IPS-18c (cell line): ENCODE measurements around the gene VEGFA.

Experiments
- H3K4me3 ChIP-seq: 2 replicates; pipeline ENCODE4 v1.7.0; 2013; ENCODE audit warnings: low read depth, mild to moderate bottlenecking, low read length, moderate library complexity; ENCODE audit not compliant: insufficient read depth
- H3K9me3 ChIP-seq: one replicate; pipeline ENCODE4 v1.6.1; 2013; ENCODE audit warnings: mild to moderate bottlenecking, low read length, moderate library complexity; ENCODE audit not compliant: control insufficient read depth, insufficient read depth

VEGFA gene

DNA sequence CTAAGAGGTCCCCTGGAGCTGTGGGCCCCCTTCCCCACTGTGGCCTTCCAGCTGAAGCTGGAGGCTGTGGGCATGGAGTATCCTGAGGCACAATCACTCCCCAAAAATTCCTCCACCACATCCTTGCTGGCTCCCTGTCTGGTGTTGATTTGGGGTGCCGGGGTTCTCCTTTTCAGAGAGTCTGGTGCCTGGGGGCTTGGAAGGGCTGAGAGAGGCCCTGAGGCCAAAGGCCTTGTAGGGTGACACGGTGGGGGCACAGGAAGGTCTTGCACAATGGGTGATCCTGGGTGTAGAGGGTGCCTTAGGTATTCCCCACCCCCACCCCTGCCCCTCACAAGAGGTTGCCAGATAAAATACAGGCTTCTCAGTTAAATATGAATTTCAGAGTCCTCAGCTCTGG is 33.2 kb upstream of the VEGFA start:
- H3K9me3 ChIP-seq = peaks cover 2% of the 10 kb centered on the region
- H3K4me3 ChIP-seq = no peak overlapping the region

DNA sequence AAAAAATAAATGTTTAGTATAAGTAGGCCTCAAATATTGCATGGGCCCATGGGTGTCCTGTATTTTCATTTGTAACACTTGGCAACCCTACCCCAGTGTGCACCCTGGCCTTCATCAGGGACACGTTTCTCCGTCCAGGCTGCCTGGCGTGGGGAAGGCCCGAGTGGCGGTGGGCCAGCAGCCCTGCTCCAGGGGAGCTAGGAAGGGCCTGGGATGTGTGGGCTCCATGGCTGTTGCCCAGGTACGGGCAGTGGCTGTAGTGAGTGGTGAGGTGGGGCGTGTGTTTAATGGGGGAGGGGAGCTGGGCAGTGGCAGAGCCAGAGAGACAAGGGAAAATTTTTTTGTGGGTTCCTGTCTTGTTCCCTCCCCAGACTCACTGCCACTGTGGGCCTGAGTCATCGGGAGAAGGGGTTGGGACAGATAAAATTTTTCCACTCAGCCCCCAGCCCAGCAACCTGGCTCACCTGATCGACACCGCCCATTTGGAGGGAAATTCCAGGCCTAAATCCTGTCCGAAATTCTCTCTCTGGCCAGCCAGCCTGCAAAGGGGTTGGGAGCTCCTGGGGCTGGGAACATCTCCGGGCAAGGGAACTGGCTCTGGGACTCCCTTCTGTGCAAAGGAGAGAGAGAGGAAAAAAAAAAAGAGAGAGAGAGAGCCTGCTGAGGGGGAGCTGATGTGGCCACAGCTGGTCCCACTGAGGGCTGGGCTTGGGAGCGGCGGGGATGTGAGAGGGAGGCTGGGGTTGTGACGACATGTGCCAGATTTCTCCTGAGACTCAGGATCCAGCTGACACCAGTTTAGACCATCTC is 32.5 kb upstream of the VEGFA start:
- Histone ChIP-seq H3K9me3 (peaks cover 2% of the 10 kb centered on the region), H3K4me3 (no peak overlapping the region)

- Histone ChIP-seq H3K4me3 (no peak overlapping the region), H3K9me3 (peaks cover under 1% of the 10 kb centered on the region)
Measured at GRCh38 chr6:43738267-43738676, 31.7 kb upstream of the VEGFA start.

DNA sequence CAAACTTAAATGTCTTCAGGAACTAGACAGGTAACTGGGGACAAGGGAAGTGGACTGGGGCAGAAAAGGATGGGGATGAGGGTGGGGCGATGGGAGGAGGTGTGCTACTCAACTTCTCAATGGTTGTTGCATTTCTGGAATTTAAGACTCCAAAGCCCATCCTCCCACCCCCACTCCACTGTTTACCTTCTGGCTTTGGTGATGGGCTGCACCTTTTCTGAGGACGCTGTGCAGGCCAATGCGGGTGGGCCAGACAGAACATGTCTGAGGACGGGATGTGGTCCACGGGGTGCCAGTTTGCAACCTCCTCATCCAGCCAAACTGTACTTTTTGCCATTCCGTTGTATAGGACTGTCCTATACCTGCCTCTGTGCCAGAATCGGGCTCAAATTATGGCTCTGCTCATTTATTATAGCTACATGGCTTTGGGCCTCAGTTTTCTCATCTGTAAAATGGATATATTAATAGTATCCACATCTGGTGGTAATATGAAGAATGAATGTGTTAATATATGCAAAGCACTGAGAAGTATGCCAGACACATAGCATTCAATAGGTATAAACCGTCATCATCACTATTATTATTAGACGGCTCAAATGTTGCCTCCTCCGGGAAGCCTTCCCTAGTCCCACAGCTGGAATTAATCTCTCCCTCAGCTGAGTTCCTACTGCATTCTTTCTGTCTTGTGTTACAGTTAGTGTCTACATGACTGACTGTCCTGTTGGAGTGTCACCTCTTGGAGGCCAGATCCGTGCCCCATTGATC is 31.0 kb upstream of the VEGFA start:
- no peaks in the 10 kb centered on the region for H3K9me3 ChIP-seq

DNA sequence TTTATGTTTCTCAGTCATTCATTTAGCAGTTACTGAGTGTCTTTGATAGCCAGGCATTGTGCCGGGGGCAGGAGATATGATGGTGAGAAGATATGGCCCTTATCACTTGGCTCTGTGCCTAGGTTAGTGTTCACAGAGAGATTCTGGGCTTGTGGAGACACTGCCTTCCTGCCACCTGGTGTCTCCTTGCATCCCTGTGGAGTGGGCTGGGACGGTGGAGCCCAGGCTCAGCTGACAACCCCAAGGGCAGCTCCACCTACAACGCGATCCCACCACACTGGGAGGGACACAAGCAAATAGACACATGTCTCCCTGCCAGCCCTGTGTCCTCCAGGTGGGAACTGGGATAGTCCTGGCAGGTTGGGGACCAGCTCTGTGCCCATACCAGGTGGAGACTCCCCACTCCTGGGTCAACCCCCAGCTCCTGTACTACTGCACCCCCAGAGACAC is 30.3 kb upstream of the VEGFA start:
- H3K9me3 ChIP-seq = no peaks in the 10 kb centered on the region

More for the DNA sequence above, 31.0 kb upstream of the VEGFA start:
- no peak overlapping the region for H3K4me3 ChIP-seq

DNA sequence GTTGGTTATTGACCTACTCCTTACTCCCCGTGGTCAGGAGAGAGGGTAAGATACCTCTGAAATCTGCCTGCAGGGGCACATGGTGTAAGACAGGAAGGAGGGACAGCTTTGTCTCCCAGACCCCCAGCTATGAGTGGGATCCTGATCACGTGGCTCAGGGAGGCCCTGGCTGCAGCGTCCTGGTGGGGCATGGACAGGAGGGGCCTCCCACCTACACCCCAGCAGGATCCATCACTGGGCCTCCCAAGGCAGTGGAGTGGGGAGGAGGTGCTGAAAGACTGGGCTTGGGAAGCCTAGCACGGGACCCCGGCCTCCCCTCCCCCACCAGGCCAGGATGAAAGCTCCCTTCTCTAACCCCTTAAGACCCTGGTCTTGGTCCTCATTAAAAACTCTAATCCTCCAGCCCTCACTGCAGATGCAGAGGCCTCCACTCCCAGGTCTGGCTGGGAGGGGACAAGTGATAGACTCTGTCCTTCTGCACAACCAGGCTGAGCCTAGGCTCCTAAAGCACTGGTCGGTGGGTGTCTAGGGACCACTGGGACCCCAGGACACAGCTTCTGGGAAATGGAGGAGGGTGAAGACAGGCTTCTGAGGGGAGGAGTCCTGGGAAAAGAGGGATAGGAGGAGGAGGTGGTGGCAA is 29.6 kb upstream of the VEGFA start:
- H3K4me3 ChIP-seq = no peak overlapping the region
- H3K9me3 ChIP-seq = no peaks in the 10 kb centered on the region

More for the DNA sequence above, 30.3 kb upstream of the VEGFA start:
- H3K4me3 ChIP-seq = no peak overlapping the region

GRCh38 chr6:43740961-43741764 is 28.8 kb upstream of the VEGFA start:
- H3K9me3 ChIP-seq = no peaks in the 10 kb centered on the region

GRCh38 chr6:43741829-43742228 is 28.2 kb upstream of the VEGFA start:
- Histone ChIP-seq H3K9me3 (no peaks in the 10 kb centered on the region), H3K4me3 (no peak overlapping the region)

More at GRCh38 chr6:43740961-43741764, 28.8 kb upstream of the VEGFA start:
- no peak overlapping the region for H3K4me3 ChIP-seq

DNA sequence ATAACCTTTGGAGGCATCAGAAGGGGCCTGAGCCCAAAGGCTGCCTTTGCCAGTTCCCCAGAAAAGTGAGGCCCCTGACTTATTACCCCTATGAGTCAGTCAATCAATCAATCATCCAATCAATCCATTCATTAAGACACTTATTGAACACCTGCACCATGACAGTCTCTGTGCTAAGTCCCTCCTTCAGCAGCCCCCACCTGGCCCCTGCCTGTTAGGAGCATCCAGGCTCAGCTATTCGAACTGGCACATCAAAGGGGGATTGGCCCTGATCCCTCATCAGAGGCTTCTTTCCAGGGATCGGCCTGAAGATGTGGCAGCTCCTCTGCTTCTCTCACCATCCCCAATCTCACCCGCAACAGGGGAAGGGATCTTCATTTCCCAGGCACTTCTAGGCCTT is 27.7 kb upstream of the VEGFA start:
- Histone ChIP-seq H3K4me3 (no peak overlapping the region), H3K9me3 (no peaks in the 10 kb centered on the region)

DNA sequence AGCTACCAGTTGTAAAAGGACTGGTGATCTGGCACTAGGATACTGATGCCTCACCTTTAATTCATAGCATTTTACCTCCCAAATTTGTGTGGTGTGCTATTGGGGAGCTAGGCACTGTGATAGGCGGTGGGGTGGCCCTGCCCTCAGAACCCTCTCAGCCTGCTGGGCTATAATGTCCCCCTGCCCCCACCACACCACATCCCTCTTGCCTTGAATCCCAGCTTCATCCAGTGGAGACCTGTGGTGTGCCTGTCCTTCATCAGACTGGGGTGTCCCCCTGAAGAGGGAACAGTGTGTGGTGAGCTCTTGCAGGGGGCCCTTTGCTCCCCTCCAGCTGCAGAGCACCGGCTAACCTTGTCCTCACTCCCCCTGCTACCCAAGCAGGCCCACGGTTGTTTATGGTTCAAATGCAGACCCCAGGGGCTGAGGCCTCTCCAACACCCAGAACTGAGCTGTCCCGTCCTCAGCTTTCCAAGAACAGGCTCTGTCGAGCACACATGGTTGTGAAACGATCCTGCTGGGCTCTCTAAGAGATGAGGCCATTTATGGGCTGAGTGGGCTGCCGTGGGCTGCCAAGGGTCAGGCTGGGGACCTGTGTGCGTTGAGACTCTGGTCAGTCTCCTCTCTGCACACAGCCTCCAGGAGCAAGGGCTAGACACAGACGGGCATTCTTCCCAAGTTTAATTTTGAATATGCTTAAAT is 26.9 kb upstream of the VEGFA start:
- Histone ChIP-seq H3K9me3 (no peaks in the 10 kb centered on the region), H3K4me3 (no peak overlapping the region)

DNA sequence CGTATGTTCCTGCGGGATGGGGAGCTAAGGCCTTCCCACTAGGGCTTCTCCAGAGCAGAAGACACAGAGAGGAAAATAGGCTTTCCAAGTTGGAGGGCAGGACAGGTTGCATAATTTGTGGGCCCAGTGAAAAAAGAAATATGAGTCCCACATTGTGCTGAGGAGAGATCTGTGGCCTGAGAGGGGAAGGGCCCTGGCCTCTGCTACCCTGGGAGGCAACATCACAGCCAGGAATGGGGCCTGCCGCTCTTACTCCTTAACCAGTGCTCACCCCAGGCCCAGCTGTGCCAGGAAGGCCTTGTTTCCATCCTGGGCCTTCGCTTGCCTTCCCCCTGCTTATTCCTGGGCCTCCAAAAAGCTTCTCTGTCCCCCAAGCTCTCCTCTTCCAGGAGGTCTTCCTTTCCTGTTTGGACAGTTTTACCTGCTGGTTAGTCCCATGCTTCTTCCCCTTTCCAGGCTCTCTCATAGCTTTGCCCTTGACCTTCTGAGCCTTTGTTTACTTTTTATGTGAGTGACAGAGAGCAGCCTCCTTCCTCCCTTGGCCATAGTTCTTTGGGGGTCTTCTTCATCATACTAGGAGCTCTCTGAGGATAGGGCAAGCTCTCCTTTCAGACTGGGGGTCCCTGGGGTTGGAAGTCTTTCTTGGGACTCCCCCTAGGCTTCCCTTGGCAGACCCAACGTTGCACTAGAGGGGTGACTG is 26.2 kb upstream of the VEGFA start:
- H3K4me3 ChIP-seq = no peak overlapping the region
- no peaks in the 10 kb centered on the region for H3K9me3 ChIP-seq

DNA sequence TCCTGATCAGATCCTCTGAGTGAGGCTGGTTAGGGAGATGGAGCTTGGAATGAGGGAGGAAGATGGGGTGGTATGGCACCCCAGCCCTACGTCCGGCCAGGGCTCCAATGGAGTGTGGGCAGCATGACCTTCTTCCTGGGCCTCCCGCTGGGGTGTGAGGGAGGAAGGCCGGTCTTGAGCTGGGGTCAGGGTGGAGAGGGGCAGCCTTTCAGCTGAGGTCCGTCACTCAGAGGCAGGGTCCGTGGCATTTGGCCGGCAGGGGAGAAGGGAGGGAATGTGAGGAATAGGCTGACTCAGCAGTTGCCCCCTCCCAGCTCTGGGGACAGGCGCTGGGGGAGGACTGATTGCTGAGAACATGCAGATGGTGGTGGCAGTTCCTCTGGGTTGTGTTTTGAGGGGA is 25.5 kb upstream of the VEGFA start:
- Histone ChIP-seq H3K4me3 (no peak overlapping the region), H3K9me3 (no peaks in the 10 kb centered on the region)

DNA sequence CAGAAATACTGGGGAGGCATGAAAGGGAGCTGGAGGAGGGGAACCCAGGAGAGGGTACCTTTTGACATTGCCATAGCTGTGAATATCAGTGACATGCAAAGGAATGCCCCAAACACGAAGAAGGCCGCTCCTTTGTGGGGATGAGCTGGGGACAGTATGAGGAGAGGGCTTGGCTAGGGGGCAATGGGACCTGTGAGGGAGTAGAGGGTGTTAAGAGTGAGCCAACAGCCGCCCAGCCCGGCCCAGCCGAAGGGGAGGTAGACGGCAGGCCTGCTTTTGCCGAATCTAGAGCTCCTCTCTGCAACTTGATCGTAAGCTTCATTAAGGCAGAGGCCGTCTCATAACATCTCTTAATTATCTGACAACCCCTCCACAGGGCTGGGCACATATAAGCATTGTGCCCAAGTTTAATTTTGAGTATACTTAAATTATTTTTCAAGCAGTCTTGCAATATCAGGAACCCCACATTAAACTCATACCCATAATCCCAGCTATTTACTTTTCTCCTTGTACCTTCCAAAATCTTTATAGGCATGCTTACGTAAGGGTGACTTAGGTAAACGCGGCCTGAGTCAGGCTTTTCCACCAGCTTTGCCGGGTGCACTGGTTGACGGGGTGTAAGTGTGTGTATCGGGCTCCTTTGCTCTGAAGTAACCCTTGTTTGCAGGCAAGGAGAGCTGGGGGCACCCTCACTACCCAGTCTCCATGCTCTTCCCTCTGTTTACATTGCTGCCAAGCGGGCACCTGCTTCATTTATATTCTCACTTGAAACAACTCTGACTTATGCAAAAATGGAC is 24.9 kb upstream of the VEGFA start:
- H3K4me3 ChIP-seq = no peak overlapping the region
- no peaks in the 10 kb centered on the region for H3K9me3 ChIP-seq

GRCh38 chr6:43746071-43746470 is 23.9 kb upstream of the VEGFA start:
- H3K9me3 ChIP-seq = no peaks in the 10 kb centered on the region
- no peak overlapping the region for H3K4me3 ChIP-seq

GRCh38 chr6:43746613-43747102 is 23.4 kb upstream of the VEGFA start:
- Histone ChIP-seq H3K4me3 (no peak overlapping the region), H3K9me3 (no peaks in the 10 kb centered on the region)
